Activated CD8-positive, alpha-beta memory T cell treated with anti-CD3 and anti-CD28 coated beads, Interleukin-2, amount 50 U/mL, for 4 hours (primary cell): ENCODE data around the gene CAPN1.
"Not testable (repeated sequence)": the region's sequence is repeated elsewhere in the genome, so short reads cannot be mapped to it uniquely, and the experiment has no call there.

Source experiments
- DNase-seq: peaks from one replicate; pipeline ENCODE4 v3.0.0-alpha.2; 2020

Gene CAPN1

GRCh38 chr11:65160643-65161042, 21.1 kb upstream of the CAPN1 start:
- DNase-seq, result no peak

GRCh38 chr11:65163684-65164083, 18.0 kb upstream of the CAPN1 start:
- DNase-seq, result no peak

GRCh38 chr11:65165410-65166317, 16.1 kb upstream of the CAPN1 start:
- no peak for DNase-seq

GRCh38 chr11:65166893-65167292, 14.8 kb upstream of the CAPN1 start:
- DNase-seq, result no peak

GRCh38 chr11:65167656-65168055, 14.1 kb upstream of the CAPN1 start:
- no peak for DNase-seq

GRCh38 chr11:65169164-65169641, 12.5 kb upstream of the CAPN1 start:
- no peak for DNase-seq

- DNase-seq, result no peak
These were observed 11.6 kb upstream of the CAPN1 start, which contains the start of gene SPDYC for GRCh38 chr11:65170058-65170534. TSS of gene SPDYC (plus strand) at chr11:65170233. CDS start at chr11:65171358, 1,125 bp downstream.

- no peak for DNase-seq
These were observed 9.1 kb upstream of the CAPN1 start for GRCh38 chr11:65172600-65172999.

GRCh38 chr11:65174571-65175010, 7.1 kb upstream of the CAPN1 start:
- DNase-seq, result not testable (repeated sequence)

GRCh38 chr11:65180877-65181568, 705 bp upstream of the CAPN1 start:
- DNase-seq, result peak; percentile 57

GRCh38 chr11:65182258-65183170, 786 bp downstream of the CAPN1 start:
- DNase-seq, result no peak

- no peak for DNase-seq
These were observed 1.6 kb downstream of the CAPN1 start for GRCh38 chr11:65183201-65183891.

- no peak for DNase-seq
These were observed 2.4 kb downstream of the CAPN1 start for GRCh38 chr11:65184146-65184545.

- DNase-seq, result no peak
These were observed 3.4 kb downstream of the CAPN1 start for GRCh38 chr11:65185171-65185570.

GRCh38 chr11:65185869-65186341, 4.2 kb downstream of the CAPN1 start:
- DNase-seq, result no peak

GRCh38 chr11:65186701-65187100, 5.0 kb downstream of the CAPN1 start:
- DNase-seq, result no peak

- DNase-seq, result no peak
These were observed 5.5 kb downstream of the CAPN1 start for GRCh38 chr11:65187146-65187675.

GRCh38 chr11:65187971-65188461, 6.3 kb downstream of the CAPN1 start:
- DNase-seq, result no peak

GRCh38 chr11:65188486-65188885, 6.8 kb downstream of the CAPN1 start:
- DNase-seq, result no peak

GRCh38 chr11:65189191-65189590, 7.5 kb downstream of the CAPN1 start:
- no peak for DNase-seq

GRCh38 chr11:65194564-65194963, 12.8 kb downstream of the CAPN1 start:
- no peak for DNase-seq
